Neuronal stem cell (in vitro differentiated cells): ENCODE measurements around the gene REV3L.

Experiments
- DNase-seq: peaks from one replicate; pipeline ENCODE4 v3.0.0-alpha.2; 2013; ENCODE audit warnings: low spot score
- H2AFZ ChIP-seq: one replicate; pipeline ENCODE4 v1.6.1; 2013; ENCODE audit warnings: mild to moderate bottlenecking, low read length, inconsistent platforms
- H2AK5ac ChIP-seq: 2 replicates; pipeline ENCODE4 v1.6.1; 2013; ENCODE audit warnings: low read depth, mild to moderate bottlenecking, inconsistent platforms, low read length, moderate library complexity, mixed read lengths
- H2BK120ac ChIP-seq: 2 replicates; pipeline ENCODE4 v1.6.1; 2013; ENCODE audit warnings: low read depth, mild to moderate bottlenecking, inconsistent platforms, low read length, moderate library complexity, mixed read lengths
- H2BK12ac ChIP-seq: one replicate; pipeline ENCODE4 v1.6.1; 2013; ENCODE audit warnings: low read length, inconsistent platforms
- H2BK15ac ChIP-seq: 2 replicates; pipeline ENCODE4 v1.6.1; 2013; ENCODE audit warnings: mild to moderate bottlenecking, low read length, inconsistent platforms, mixed read lengths
- H2BK5ac ChIP-seq: one replicate; pipeline ENCODE4 v1.6.1; 2013; ENCODE audit warnings: inconsistent platforms, mild to moderate bottlenecking, low read length, moderate library complexity
- H3K14ac ChIP-seq: one replicate; pipeline ENCODE4 v1.6.1; 2013; ENCODE audit warnings: low read length, inconsistent platforms
- H3K18ac ChIP-seq: 2 replicates; pipeline ENCODE4 v1.6.1; 2013; ENCODE audit warnings: low read length, inconsistent platforms
- H3K23ac ChIP-seq: 2 replicates; pipeline ENCODE4 v1.6.1; 2013; ENCODE audit warnings: low read depth, mild to moderate bottlenecking, mixed read lengths, low read length, inconsistent platforms; ENCODE audit not compliant: poor library complexity
- H3K27ac ChIP-seq: replicated peaks from 3 replicates; pipeline ENCODE4 v1.5.1; 2013; ENCODE audit warnings: low read length, inconsistent platforms
- H3K27me3 ChIP-seq, 3 experiments: 2 replicates each; pipeline ENCODE4 v1.6.1; 2013; ENCODE audit warnings: low read length in 3 of 3, mild to moderate bottlenecking in 2 of 3, inconsistent platforms in 1 of 3, low read depth in 1 of 3, mixed read lengths in 1 of 3, moderate library complexity in 1 of 3; ENCODE audit not compliant: control insufficient read depth in 3 of 3, insufficient read depth in 3 of 3
- H3K36me3 ChIP-seq, 2 donors: replicated peaks in 1 of 2; 2 replicates each; pipeline ENCODE4 v1.6.1; 2013; ENCODE audit warnings: low read length in 2 of 2; ENCODE audit not compliant: control insufficient read depth in 2 of 2, insufficient read depth in 2 of 2
- H3K4ac ChIP-seq: 2 replicates; pipeline ENCODE4 v1.6.1; 2013; ENCODE audit warnings: inconsistent platforms, mild to moderate bottlenecking, low read length, moderate library complexity
- H3K4me1 ChIP-seq, 2 donors: 1 replicate in 1 of 2; 2 replicates in 1 of 2; pipeline ENCODE4 v1.6.1; 2013; ENCODE audit warnings: low read length in 2 of 2, low read depth in 1 of 2; ENCODE audit not compliant: control insufficient read depth in 2 of 2, insufficient read depth in 1 of 2
- H3K4me2 ChIP-seq: one replicate; pipeline ENCODE4 v1.6.1; 2013; ENCODE audit warnings: mild to moderate bottlenecking, low read length, inconsistent platforms; ENCODE audit not compliant: insufficient read depth, poor library complexity, severe bottlenecking
- H3K4me3 ChIP-seq, 2 donors: 2 replicates each; pipeline ENCODE4 v1.5.1; 2013; ENCODE audit warnings: low read length in 2 of 2, mild to moderate bottlenecking in 2 of 2, inconsistent platforms in 1 of 2, moderate library complexity in 1 of 2
- H3K79me1 ChIP-seq: one replicate; pipeline ENCODE4 v1.6.1; 2013; ENCODE audit warnings: low read depth, mild to moderate bottlenecking, inconsistent platforms, low read length, moderate library complexity
- H3K9ac ChIP-seq: one replicate; pipeline ENCODE4 v1.6.1; 2013; ENCODE audit warnings: mild to moderate bottlenecking, low read depth, low read length, inconsistent platforms; ENCODE audit not compliant: poor library complexity
- H3K9me3 ChIP-seq, 2 donors: replicated peaks in 1 of 2; 2 replicates each; pipeline versions ENCODE3 to v1.6.1; 2013; ENCODE audit warnings: low read length in 2 of 2, mild to moderate bottlenecking in 2 of 2, inconsistent platforms in 1 of 2, low read depth in 1 of 2, mixed read lengths in 1 of 2, moderate library complexity in 1 of 2; ENCODE audit not compliant: control insufficient read depth in 2 of 2, insufficient read depth in 1 of 2
- H4K8ac ChIP-seq: one replicate; pipeline ENCODE4 v1.6.1; 2013; ENCODE audit warnings: low read depth, mild to moderate bottlenecking, inconsistent platforms, low read length, moderate library complexity
- H4K91ac ChIP-seq: one replicate; pipeline ENCODE4 v1.6.1; 2013; ENCODE audit warnings: low read length, low read depth, mild to moderate bottlenecking, inconsistent platforms; ENCODE audit not compliant: poor library complexity
- WGBS, 2 donors: extraction: QIAGEN DNeasy Blood & Tissue Kit; methylation state at CpG; one replicate each; pipeline ENCODE4 v1.1.7; 2013; ENCODE audit warnings: missing lambda C conversion rate in 2 of 2, mixed read lengths in 1 of 2; ENCODE audit not compliant: insufficient read length in 2 of 2, insufficient replicate concordance in 1 of 2; ENCODE audit errors: extremely low coverage in 2 of 2; 5-methylcytosine and 5-hydroxymethylcytosine counted together

Gene REV3L

DNA sequence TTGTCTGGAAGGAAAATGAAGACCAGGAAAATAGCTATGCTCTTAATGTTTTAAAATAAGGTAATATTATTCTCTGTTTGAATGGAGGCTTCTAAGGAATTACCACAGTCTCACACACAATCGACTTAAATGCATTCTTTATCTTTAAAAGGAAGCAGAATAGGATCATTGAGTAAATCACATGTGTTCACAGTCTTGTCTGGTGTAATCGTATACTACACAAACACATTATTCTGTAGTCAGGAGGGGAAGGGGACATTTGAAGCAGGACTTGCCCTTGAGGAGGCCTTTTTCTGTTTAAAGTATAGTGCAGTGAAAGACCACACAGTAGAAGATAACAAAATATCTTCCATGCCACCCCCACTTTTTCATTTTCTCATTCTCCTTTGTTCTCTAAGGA is 20.6 kb upstream of the REV3L start:
- peaks cover 0 to 6% of the 10 kb centered on the region in 2 donors for H3K9me3 ChIP-seq
- H3K36me3 ChIP-seq: peaks cover 0 to 6% of the 10 kb centered on the region in 2 donors
- no peak for DNase-seq
- no peak overlapping the region for H3K4me3 ChIP-seq
- H3K23ac ChIP-seq: no peak overlapping the region
- H2BK12ac ChIP-seq: no peak overlapping the region
- no peak overlapping the region for H2AFZ ChIP-seq
- H3K27me3 ChIP-seq: no peaks in the 10 kb centered on the region
- no peak overlapping the region for H2BK120ac ChIP-seq
- H4K8ac ChIP-seq: no peak overlapping the region
- H3K79me1 ChIP-seq: no peaks in the 10 kb centered on the region
- no peak overlapping the region for H3K9ac ChIP-seq
- H2BK15ac ChIP-seq: no peak overlapping the region
- no peak overlapping the region for H3K27ac ChIP-seq
- no peak overlapping the region for H4K91ac ChIP-seq
- H3K4ac ChIP-seq: no peak overlapping the region
- no peak overlapping the region for H2AK5ac ChIP-seq
- peaks cover 7 to 11% of the 10 kb centered on the region in 2 donors for H3K4me1 ChIP-seq
- H3K18ac ChIP-seq: no peak overlapping the region
- H2BK5ac ChIP-seq: no peak overlapping the region
- H3K14ac ChIP-seq: no peak overlapping the region
- H3K4me2 ChIP-seq: no peak overlapping the region
- WGBS, 2 donors: no CpG with 5 or more reads among the region's 2 CpGs

DNA sequence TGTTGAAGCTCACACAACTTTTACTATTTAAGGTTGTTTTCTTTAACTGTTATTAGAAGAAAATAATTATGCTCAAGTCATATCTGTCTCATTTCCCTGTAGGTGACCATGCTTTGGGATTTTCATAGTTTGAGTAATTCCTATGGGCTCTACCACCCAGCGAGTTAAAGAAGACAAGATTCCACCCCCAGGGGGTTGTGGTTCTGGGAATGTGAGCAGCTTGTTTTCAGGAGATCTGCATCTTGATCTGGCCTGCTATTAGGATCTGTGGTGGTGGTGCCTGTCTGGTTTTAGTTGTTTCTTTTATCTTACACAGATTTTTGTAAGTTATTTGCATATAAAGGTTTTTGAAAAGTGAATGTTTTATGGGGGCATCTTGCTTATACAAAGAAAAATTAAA is 20.2 kb upstream of the REV3L start:
- Histone ChIP-seq H3K27ac (no peak overlapping the region), H3K18ac (no peak overlapping the region), H2BK15ac (no peak overlapping the region)

DNA sequence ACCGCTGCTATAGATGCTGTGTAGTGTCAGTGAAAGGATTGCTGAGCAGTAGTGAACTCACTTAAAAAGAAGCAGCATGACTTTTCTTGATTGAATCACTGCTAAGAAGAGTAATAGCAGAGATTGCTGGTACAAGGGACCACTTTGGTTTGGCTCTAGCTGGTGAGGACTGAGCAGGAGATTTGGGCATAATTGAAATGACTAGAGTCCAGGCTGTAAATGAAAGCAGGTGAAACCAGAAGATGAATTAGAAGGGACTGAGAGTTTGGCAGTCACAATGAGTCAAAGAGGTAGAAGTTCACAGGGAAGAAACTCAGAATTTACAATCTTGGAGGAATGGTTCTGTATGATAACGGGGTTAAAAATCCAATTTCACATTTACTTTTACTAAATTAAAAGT is 19.1 kb upstream of the REV3L start:
- no peaks in the 10 kb centered on the region for H3K79me1 ChIP-seq
- H3K4me1 ChIP-seq: peaks cover 7 to 11% of the 10 kb centered on the region in 2 donors
- no CpG with 5 or more reads among the region's 2 CpGs for WGBS, 2 donors
- H3K4ac ChIP-seq: no peak overlapping the region
- no peak overlapping the region for H3K4me2 ChIP-seq
- H2BK15ac ChIP-seq: no peak overlapping the region
- H3K9me3 ChIP-seq: peaks cover 0 to 6% of the 10 kb centered on the region in 2 donors
- no peak overlapping the region for H4K8ac ChIP-seq
- H3K27ac ChIP-seq: no peak overlapping the region
- H2AFZ ChIP-seq: no peak overlapping the region
- DNase-seq: no peak
- H2BK120ac ChIP-seq: no peak overlapping the region
- no peak overlapping the region for H3K14ac ChIP-seq
- H2AK5ac ChIP-seq: no peak overlapping the region
- no peak overlapping the region for H3K18ac ChIP-seq
- no peak overlapping the region for H2BK5ac ChIP-seq
- no peak overlapping the region for H3K4me3 ChIP-seq
- no peak overlapping the region for H3K9ac ChIP-seq
- no peak overlapping the region for H3K23ac ChIP-seq
- H4K91ac ChIP-seq: no peak overlapping the region
- H3K27me3 ChIP-seq: no peaks in the 10 kb centered on the region
- H2BK12ac ChIP-seq: no peak overlapping the region
- peaks cover 0 to 8% of the 10 kb centered on the region in 2 donors for H3K36me3 ChIP-seq

More for the DNA sequence above, 20.2 kb upstream of the REV3L start:
- no peak overlapping the region for H3K4ac ChIP-seq
- H4K8ac ChIP-seq: no peak overlapping the region
- H3K27me3 ChIP-seq: no peaks in the 10 kb centered on the region
- no peak for DNase-seq
- H3K23ac ChIP-seq: no peak overlapping the region
- no peak overlapping the region for H2BK5ac ChIP-seq
- no peak overlapping the region for H2AK5ac ChIP-seq
- no peak overlapping the region for H3K9ac ChIP-seq
- no peak overlapping the region for H3K4me2 ChIP-seq
- no peak overlapping the region for H4K91ac ChIP-seq
- H3K79me1 ChIP-seq: no peaks in the 10 kb centered on the region
- H3K4me1 ChIP-seq: peaks cover 7 to 11% of the 10 kb centered on the region in 2 donors
- H2BK12ac ChIP-seq: no peak overlapping the region
- H2BK120ac ChIP-seq: no peak overlapping the region
- no peak overlapping the region for H2AFZ ChIP-seq
- no peak overlapping the region for H3K14ac ChIP-seq
- H3K9me3 ChIP-seq: peaks cover 0 to 6% of the 10 kb centered on the region in 2 donors
- no peak overlapping the region for H3K4me3 ChIP-seq
- WGBS, 2 donors: no CpG with 5 or more reads among the region's 1 CpG
- H3K36me3 ChIP-seq: peaks cover 0 to 7% of the 10 kb centered on the region in 2 donors

DNA sequence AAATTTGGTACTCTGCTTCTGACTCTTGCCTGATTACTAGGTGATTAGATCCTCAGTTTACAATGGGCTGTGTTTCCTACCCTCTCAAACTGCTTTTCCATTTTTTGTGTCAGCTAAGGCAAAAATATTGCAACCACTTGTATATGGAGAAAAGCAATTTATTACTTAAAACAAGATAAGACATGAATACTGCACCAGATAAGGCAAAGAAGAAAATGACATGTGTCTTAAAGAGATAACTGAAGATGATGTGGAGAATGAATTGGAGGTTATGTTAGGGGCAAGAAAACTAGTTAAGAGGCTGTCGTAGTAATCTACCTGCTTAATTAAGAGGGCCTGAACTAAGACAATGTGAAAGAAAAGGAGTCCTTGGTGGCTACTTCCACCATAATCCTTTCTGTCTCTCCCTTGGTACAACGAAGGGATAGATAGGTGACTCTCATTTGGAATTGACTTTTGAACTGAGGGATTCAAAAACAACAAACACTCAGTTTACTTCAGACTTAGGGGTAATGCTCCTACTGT is 16.3 kb upstream of the REV3L start:
- Histone ChIP-seq H4K8ac (no peak overlapping the region), H3K4ac (no peak overlapping the region), H3K36me3 (peaks cover 0 to 8% of the 10 kb centered on the region in 2 donors), H2AK5ac (no peak overlapping the region), H2AFZ (no peak overlapping the region), H3K9ac (no peak overlapping the region), H3K27ac (no peak overlapping the region), H3K79me1 (no peaks in the 10 kb centered on the region), H3K14ac (no peak overlapping the region), H4K91ac (no peak overlapping the region), H2BK120ac (no peak overlapping the region), H3K4me1 (peaks cover 7 to 11% of the 10 kb centered on the region in 2 donors), H3K4me3 (no peak overlapping the region), H2BK15ac (no peak overlapping the region), H2BK12ac (no peak overlapping the region), H3K27me3 (no peaks in the 10 kb centered on the region), H3K18ac (no peak overlapping the region), H3K9me3 (no peaks in the 10 kb centered on the region), H3K23ac (no peak overlapping the region), H2BK5ac (no peak overlapping the region), H3K4me2 (no peak overlapping the region)
- no CpG with 5 or more reads among the region's 2 CpGs for WGBS, 2 donors
- DNase-seq: no peak
